ENCODE results near the gene C1QTNF9.
A peak's percentile ranks its signal among the peaks of the same experiment; 100 is the strongest.
"Not testable (repeated sequence)": the region's sequence is repeated elsewhere in the genome, so short reads cannot be mapped to it uniquely, and the experiment has no call there.

Gene C1QTNF9

GRCh38 chr13:24327598-24327997, 18.2 kb downstream of the C1QTNF9 start:
- H3K9me3 Mint-ChIP-seq, ATAC-seq, H3K4me1 Mint-ChIP-seq, H3K36me3 Mint-ChIP-seq, H3K4me3 Mint-ChIP-seq, H3K27ac Mint-ChIP-seq: not testable (repeated sequence)
- H3K27me3 Mint-ChIP-seq = peaks cover 38% of the 10 kb centered on the region

- no peak for ATAC-seq
- no peaks in the 10 kb centered on the region for H3K9me3 Mint-ChIP-seq
- peaks cover 10% of the 10 kb centered on the region for H3K4me1 Mint-ChIP-seq
- no peak overlapping the region for H3K27ac Mint-ChIP-seq
- H3K27me3 Mint-ChIP-seq = peaks cover 38% of the 10 kb centered on the region
- no peaks in the 10 kb centered on the region for H3K36me3 Mint-ChIP-seq
- H3K4me3 Mint-ChIP-seq = no peak overlapping the region
These were observed 18.8 kb downstream of the C1QTNF9 start for GRCh38 chr13:24328145-24328544.

GRCh38 chr13:24338721-24339120, 29.3 kb downstream of the C1QTNF9 start:
- Mint-ChIP-seq H3K4me1 (no peaks in the 10 kb centered on the region), H3K9me3 (no peaks in the 10 kb centered on the region), H3K4me3 (no peak overlapping the region), H3K36me3 (no peaks in the 10 kb centered on the region), H3K27me3 (peaks cover 22% of the 10 kb centered on the region), H3K27ac (no peak overlapping the region)
- ATAC-seq = peak; percentile 39

DNA sequence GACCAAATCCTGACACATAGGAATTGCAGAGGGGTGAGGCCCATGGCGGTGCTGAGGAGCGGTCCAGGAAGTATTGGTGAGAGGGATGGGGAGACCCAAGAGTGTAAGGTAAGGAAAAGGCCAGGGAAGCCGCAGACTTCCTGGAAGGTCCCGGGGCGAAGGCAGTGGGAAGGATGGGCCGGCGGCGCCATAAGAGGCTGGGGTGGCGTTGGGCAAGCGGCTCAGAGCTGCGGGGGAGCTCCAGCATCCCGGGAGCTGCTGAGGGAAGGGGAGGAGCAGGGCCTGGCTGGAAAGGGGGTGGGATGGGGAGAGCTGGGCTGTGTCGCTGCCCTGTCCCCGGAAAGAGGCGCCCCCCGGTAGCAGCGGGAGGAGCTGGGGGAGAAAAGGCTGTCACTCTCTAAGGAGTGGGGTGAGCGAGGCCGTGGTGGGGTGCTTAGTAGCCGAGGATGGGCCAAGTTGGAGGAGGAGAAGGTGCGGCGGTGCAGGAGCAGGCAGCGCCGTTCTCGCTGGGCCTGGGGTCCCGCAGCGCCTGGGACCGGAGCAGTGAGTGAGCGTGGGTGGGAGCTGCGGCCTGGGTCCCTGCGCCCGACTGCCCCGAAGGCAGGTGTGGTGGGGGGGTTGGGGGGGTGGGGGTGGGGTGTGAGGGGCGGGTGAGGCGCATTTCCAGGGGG, 30.7 kb downstream of the C1QTNF9 start:
- Mint-ChIP-seq H3K4me1 (no peaks in the 10 kb centered on the region), H3K27ac (no peak overlapping the region), H3K27me3 (peaks cover 12% of the 10 kb centered on the region), H3K36me3 (no peaks in the 10 kb centered on the region), H3K9me3 (no peaks in the 10 kb centered on the region), H3K4me3 (no peak overlapping the region)
- ATAC-seq = no peak

GRCh38 chr13:24340608-24340955, 31.2 kb downstream of the C1QTNF9 start:
- Mint-ChIP-seq H3K27me3 (peaks cover 12% of the 10 kb centered on the region), H3K4me3 (no peak overlapping the region), H3K9me3 (no peaks in the 10 kb centered on the region), H3K27ac (no peak overlapping the region), H3K4me1 (no peaks in the 10 kb centered on the region), H3K36me3 (no peaks in the 10 kb centered on the region)
- no peak for ATAC-seq

- H3K4me1 Mint-ChIP-seq = no peaks in the 10 kb centered on the region
- H3K27me3 Mint-ChIP-seq = peaks cover 12% of the 10 kb centered on the region
- no peaks in the 10 kb centered on the region for H3K36me3 Mint-ChIP-seq
- H3K27ac Mint-ChIP-seq = no peak overlapping the region
- ATAC-seq = no peak
- no peaks in the 10 kb centered on the region for H3K9me3 Mint-ChIP-seq
- H3K4me3 Mint-ChIP-seq = no peak overlapping the region
These were observed 32.1 kb downstream of the C1QTNF9 start for GRCh38 chr13:24341439-24341838.

DNA sequence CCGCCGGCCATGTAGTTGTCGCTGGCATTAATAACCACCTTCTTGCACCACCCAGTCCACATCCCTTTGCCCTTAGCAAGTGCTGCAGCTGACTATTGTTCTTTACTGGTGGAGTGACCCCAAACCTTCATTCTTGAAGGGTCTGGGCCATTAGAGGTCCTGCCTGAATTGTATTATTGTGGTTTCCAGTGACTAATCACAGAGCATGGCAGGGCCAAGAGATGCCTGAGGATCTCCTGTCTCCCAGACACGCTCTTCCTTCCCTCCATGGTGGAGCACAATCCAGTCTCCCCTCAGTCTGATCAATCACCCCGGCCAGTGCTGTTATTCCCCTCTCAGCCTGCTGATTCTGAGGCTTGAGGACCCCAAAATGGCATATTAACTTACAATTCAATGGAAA, 39.0 kb downstream of the C1QTNF9 start:
- Mint-ChIP-seq H3K27me3 (no peaks in the 10 kb centered on the region), H3K9me3 (no peaks in the 10 kb centered on the region), H3K4me3 (no peak overlapping the region), H3K4me1 (no peaks in the 10 kb centered on the region), H3K27ac (no peak overlapping the region), H3K36me3 (no peaks in the 10 kb centered on the region)
- no peak for ATAC-seq

GRCh38 chr13:24348797-24349515, 39.6 kb downstream of the C1QTNF9 start:
- no peaks in the 10 kb centered on the region for H3K9me3 Mint-ChIP-seq
- ATAC-seq = peak; percentile 24

DNA sequence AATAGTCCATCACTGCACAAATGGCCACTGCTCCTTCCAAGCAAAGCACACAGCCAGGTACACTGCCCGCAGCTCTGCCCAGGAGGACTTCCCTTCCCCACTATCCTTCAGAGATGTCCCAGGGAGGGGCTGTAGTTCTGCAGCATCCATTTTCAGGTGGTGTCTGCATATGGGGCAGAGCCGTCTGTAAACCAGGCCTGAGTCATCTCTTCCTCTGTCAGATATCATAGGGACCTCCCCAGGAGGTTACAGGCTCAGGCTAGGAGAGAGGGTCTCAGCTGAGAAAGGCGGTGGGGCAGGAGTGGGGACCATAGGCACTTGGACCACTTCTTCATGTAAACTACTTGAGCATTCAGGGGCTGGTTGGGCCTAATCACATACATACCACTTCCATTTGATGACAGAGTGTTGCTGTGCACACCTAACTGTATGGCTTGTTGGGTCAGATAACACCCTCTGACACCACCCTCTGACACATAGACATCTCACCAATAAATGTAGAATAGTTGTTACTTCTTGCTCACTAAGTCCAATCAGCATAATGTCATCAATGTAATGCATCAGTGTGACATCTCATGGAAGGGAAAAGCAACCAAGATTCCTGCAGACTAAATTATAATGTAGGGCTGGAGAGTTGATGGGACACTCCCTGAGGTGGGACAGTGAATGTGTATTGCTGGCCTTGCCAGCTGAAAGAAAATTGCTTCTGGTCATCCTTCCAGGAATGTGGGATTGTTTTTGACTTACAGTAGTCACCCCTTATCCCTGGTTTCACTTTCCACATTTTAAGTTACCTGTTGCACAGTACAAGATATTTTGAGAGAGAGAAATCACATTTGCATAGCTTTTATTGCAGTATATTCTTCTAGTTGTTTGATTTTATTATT, 40.6 kb downstream of the C1QTNF9 start:
- not testable (repeated sequence) for H3K27ac Mint-ChIP-seq, H3K27me3 Mint-ChIP-seq, H3K4me3 Mint-ChIP-seq, H3K9me3 Mint-ChIP-seq, H3K4me1 Mint-ChIP-seq, H3K36me3 Mint-ChIP-seq
- ATAC-seq = peak; percentile 27

More at GRCh38 chr13:24348797-24349515, 39.6 kb downstream of the C1QTNF9 start:
- Mint-ChIP-seq H3K27me3 (no peaks in the 10 kb centered on the region), H3K4me3 (no peak overlapping the region), H3K4me1 (no peaks in the 10 kb centered on the region), H3K36me3 (no peaks in the 10 kb centered on the region), H3K27ac (no peak overlapping the region)

- Mint-ChIP-seq H3K36me3 (no peaks in the 10 kb centered on the region), H3K9me3 (no peaks in the 10 kb centered on the region), H3K4me3 (no peak overlapping the region), H3K27me3 (no peaks in the 10 kb centered on the region), H3K27ac (no peak overlapping the region), H3K4me1 (no peaks in the 10 kb centered on the region)
- no peak for ATAC-seq
These were observed 42.0 kb downstream of the C1QTNF9 start for GRCh38 chr13:24351423-24351822.

GRCh38 chr13:24353736-24354135, 44.4 kb downstream of the C1QTNF9 start:
- Mint-ChIP-seq H3K27me3 (no peaks in the 10 kb centered on the region), H3K9me3 (no peaks in the 10 kb centered on the region), H3K4me1 (no peaks in the 10 kb centered on the region), H3K36me3 (no peaks in the 10 kb centered on the region), H3K27ac (no peak overlapping the region), H3K4me3 (no peak overlapping the region)
- ATAC-seq = no peak

GRCh38 chr13:24355103-24355502, 45.7 kb downstream of the C1QTNF9 start:
- Mint-ChIP-seq H3K27me3 (no peaks in the 10 kb centered on the region), H3K36me3 (no peaks in the 10 kb centered on the region), H3K9me3 (no peaks in the 10 kb centered on the region), H3K4me1 (no peaks in the 10 kb centered on the region), H3K27ac (no peak overlapping the region), H3K4me3 (no peak overlapping the region)
- ATAC-seq = no peak

DNA sequence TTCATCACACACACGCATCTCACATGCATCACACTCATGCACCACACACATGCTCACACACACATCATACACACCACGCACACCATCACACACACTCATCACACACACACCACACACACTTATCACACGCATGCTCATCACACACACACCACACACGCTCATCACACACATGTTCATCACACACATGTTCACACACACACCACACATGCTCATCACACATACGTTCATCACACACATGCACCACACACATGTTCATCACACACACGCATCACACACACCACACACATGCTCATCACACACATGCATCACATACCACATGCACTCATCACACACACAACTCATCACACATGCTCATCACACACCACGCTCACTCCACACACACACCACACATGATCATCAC, 46.9 kb downstream of the C1QTNF9 start:
- ATAC-seq = no peak
- Mint-ChIP-seq H3K36me3 (no peaks in the 10 kb centered on the region), H3K27me3 (no peaks in the 10 kb centered on the region), H3K9me3 (no peaks in the 10 kb centered on the region), H3K4me1 (no peaks in the 10 kb centered on the region), H3K27ac (no peak overlapping the region), H3K4me3 (no peak overlapping the region)

DNA sequence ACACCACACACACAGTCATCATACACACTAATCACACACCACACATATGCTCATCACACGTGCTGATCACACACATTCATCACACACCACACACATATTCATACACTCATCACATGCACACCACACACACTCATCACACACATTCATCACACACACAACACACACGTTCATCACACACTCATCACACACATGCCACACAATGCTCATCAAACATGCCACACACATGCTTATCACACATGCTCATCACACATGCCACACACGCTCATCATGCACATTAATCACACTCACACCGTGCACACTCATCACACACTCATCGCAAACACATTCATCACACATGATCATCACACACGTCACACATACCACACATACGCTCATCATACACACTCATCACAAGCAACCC, 47.5 kb downstream of the C1QTNF9 start:
- H3K27me3 Mint-ChIP-seq = no peaks in the 10 kb centered on the region
- no peaks in the 10 kb centered on the region for H3K9me3 Mint-ChIP-seq
- H3K4me1 Mint-ChIP-seq = no peaks in the 10 kb centered on the region
- no peak for ATAC-seq
- H3K36me3 Mint-ChIP-seq = no peaks in the 10 kb centered on the region
- no peak overlapping the region for H3K27ac Mint-ChIP-seq
- H3K4me3 Mint-ChIP-seq = no peak overlapping the region

GRCh38 chr13:24357756-24358155, 48.4 kb downstream of the C1QTNF9 start:
- Mint-ChIP-seq H3K9me3 (no peaks in the 10 kb centered on the region), H3K36me3 (no peaks in the 10 kb centered on the region), H3K27me3 (no peaks in the 10 kb centered on the region), H3K4me3 (no peak overlapping the region), H3K27ac (no peak overlapping the region), H3K4me1 (no peaks in the 10 kb centered on the region)
- ATAC-seq = no peak

All from stimulated activated memory B cell treated with anti-CD40 and anti-IgM and Interleukin-4, amounts not matched to agents 10 μg/mL and 1 μg/mL and 100 μg/mL, for 72 hours (primary cell).